Activated naive CD4-positive, alpha-beta T cell treated with anti-CD3 and anti-CD28 coated beads, Interleukin-2, amount 50 U/mL, for 24 hours (primary cell): ENCODE results near the gene RTCA.
"Not testable (repeated sequence)": the region's sequence is repeated elsewhere in the genome, so short reads cannot be mapped to it uniquely, and the experiment has no call there.

Source experiments
- H3K27ac Mint-ChIP-seq: one replicate; pipeline ENCODE4 v1.8.0; 2021; ENCODE audit warnings: mild to moderate bottlenecking, mixed read lengths
- H3K27me3 Mint-ChIP-seq: one replicate; pipeline ENCODE4 v1.8.0; 2021; ENCODE audit warnings: mixed read lengths
- H3K36me3 Mint-ChIP-seq: one replicate; pipeline ENCODE4 v1.8.0; 2021; ENCODE audit warnings: mixed read lengths
- H3K4me1 Mint-ChIP-seq: one replicate; pipeline ENCODE4 v1.8.0; 2021; ENCODE audit warnings: mixed read lengths
- H3K4me3 Mint-ChIP-seq: one replicate; pipeline ENCODE4 v1.8.0; 2021; ENCODE audit warnings: mild to moderate bottlenecking, mixed read lengths
- H3K9me3 Mint-ChIP-seq: one replicate; pipeline ENCODE4 v1.8.0; 2021; ENCODE audit warnings: mixed read lengths

Gene RTCA

GRCh38 chr1:100316622-100317021, 50.6 kb downstream of the RTCA start:
- H3K4me1 Mint-ChIP-seq, result no peaks in the 10 kb centered on the region
- peaks cover 9% of the 10 kb centered on the region for H3K36me3 Mint-ChIP-seq
- no peak overlapping the region for H3K27ac Mint-ChIP-seq
- H3K9me3 Mint-ChIP-seq, result peaks cover 6% of the 10 kb centered on the region
- no peak overlapping the region for H3K4me3 Mint-ChIP-seq
- H3K27me3 Mint-ChIP-seq, result no peaks in the 10 kb centered on the region

- Mint-ChIP-seq H3K27me3 (no peaks in the 10 kb centered on the region), H3K27ac (no peak overlapping the region), H3K4me3 (no peak overlapping the region), H3K4me1 (peaks cover 14% of the 10 kb centered on the region), H3K36me3 (peaks cover 9% of the 10 kb centered on the region), H3K9me3 (peaks cover 6% of the 10 kb centered on the region)
Measured at GRCh38 chr1:100320311-100321099, 54.5 kb downstream of the RTCA start.

GRCh38 chr1:100321100-100321493, 55.1 kb downstream of the RTCA start:
- Mint-ChIP-seq H3K9me3 (peaks cover 6% of the 10 kb centered on the region), H3K27me3 (no peaks in the 10 kb centered on the region), H3K36me3 (peaks cover 9% of the 10 kb centered on the region), H3K4me1 (peaks cover 14% of the 10 kb centered on the region), H3K27ac (no peak overlapping the region), H3K4me3 (no peak overlapping the region)

GRCh38 chr1:100321506-100321905, 55.5 kb downstream of the RTCA start:
- Mint-ChIP-seq H3K4me1 (peaks cover 14% of the 10 kb centered on the region), H3K27ac (no peak overlapping the region), H3K27me3 (no peaks in the 10 kb centered on the region), H3K9me3 (peaks cover 6% of the 10 kb centered on the region), H3K4me3 (no peak overlapping the region), H3K36me3 (peaks cover 9% of the 10 kb centered on the region)

GRCh38 chr1:100322436-100323211, 56.6 kb downstream of the RTCA start:
- H3K4me3 Mint-ChIP-seq, result no peak overlapping the region
- peak overlapping the region; percentile 89 for H3K27ac Mint-ChIP-seq
- no peaks in the 10 kb centered on the region for H3K27me3 Mint-ChIP-seq

GRCh38 chr1:100323419-100324106, 57.5 kb downstream of the RTCA start:
- Mint-ChIP-seq H3K9me3 (peaks cover 6% of the 10 kb centered on the region), H3K4me1 (peaks cover 14% of the 10 kb centered on the region), H3K4me3 (no peak overlapping the region), H3K27ac (peak overlapping the region; percentile 89), H3K27me3 (no peaks in the 10 kb centered on the region), H3K36me3 (peaks cover 7% of the 10 kb centered on the region)

More at GRCh38 chr1:100322436-100323211, 56.6 kb downstream of the RTCA start:
- H3K4me1 Mint-ChIP-seq, result peaks cover 14% of the 10 kb centered on the region
- H3K36me3 Mint-ChIP-seq, result peaks cover 7% of the 10 kb centered on the region
- H3K9me3 Mint-ChIP-seq, result peaks cover 6% of the 10 kb centered on the region

GRCh38 chr1:100325415-100326324, 59.7 kb downstream of the RTCA start:
- H3K27me3 Mint-ChIP-seq, result no peaks in the 10 kb centered on the region
- H3K4me3 Mint-ChIP-seq, result no peak overlapping the region
- H3K4me1 Mint-ChIP-seq, result peaks cover 14% of the 10 kb centered on the region
- H3K9me3 Mint-ChIP-seq, result no peaks in the 10 kb centered on the region
- H3K27ac Mint-ChIP-seq, result no peak overlapping the region
- H3K36me3 Mint-ChIP-seq, result peaks cover 1% of the 10 kb centered on the region

- not testable (repeated sequence) for H3K4me3 Mint-ChIP-seq, H3K27ac Mint-ChIP-seq, H3K36me3 Mint-ChIP-seq, H3K27me3 Mint-ChIP-seq, H3K9me3 Mint-ChIP-seq
- peaks cover 14% of the 10 kb centered on the region for H3K4me1 Mint-ChIP-seq
Measured at GRCh38 chr1:100326325-100326670, 60.3 kb downstream of the RTCA start.

GRCh38 chr1:100328133-100328532, 62.1 kb downstream of the RTCA start:
- Mint-ChIP-seq H3K4me3 (no peak overlapping the region), H3K27ac (no peak overlapping the region), H3K27me3 (no peaks in the 10 kb centered on the region), H3K4me1 (peaks cover 4% of the 10 kb centered on the region), H3K36me3 (no peaks in the 10 kb centered on the region), H3K9me3 (no peaks in the 10 kb centered on the region)

- not testable (repeated sequence) for H3K27me3 Mint-ChIP-seq
Measured at GRCh38 chr1:100331146-100331545, 65.1 kb downstream of the RTCA start.

GRCh38 chr1:100332331-100332730, 66.3 kb downstream of the RTCA start:
- Mint-ChIP-seq H3K4me3 (no peak overlapping the region), H3K4me1 (no peaks in the 10 kb centered on the region)

More at GRCh38 chr1:100331146-100331545, 65.1 kb downstream of the RTCA start:
- not testable (repeated sequence) for H3K4me3 Mint-ChIP-seq, H3K4me1 Mint-ChIP-seq, H3K36me3 Mint-ChIP-seq, H3K27ac Mint-ChIP-seq, H3K9me3 Mint-ChIP-seq

GRCh38 chr1:100335436-100335835, 69.4 kb downstream of the RTCA start:
- Mint-ChIP-seq H3K27ac (no peak overlapping the region), H3K9me3 (no peaks in the 10 kb centered on the region)

More at GRCh38 chr1:100332331-100332730, 66.3 kb downstream of the RTCA start:
- H3K36me3 Mint-ChIP-seq, result no peaks in the 10 kb centered on the region
- no peaks in the 10 kb centered on the region for H3K27me3 Mint-ChIP-seq
- no peak overlapping the region for H3K27ac Mint-ChIP-seq
- H3K9me3 Mint-ChIP-seq, result no peaks in the 10 kb centered on the region

GRCh38 chr1:100337878-100338277, 71.9 kb downstream of the RTCA start:
- H3K4me1 Mint-ChIP-seq, H3K9me3 Mint-ChIP-seq, H3K4me3 Mint-ChIP-seq, H3K36me3 Mint-ChIP-seq, H3K27ac Mint-ChIP-seq, H3K27me3 Mint-ChIP-seq: not testable (repeated sequence)

More at GRCh38 chr1:100335436-100335835, 69.4 kb downstream of the RTCA start:
- H3K36me3 Mint-ChIP-seq, result no peaks in the 10 kb centered on the region
- H3K4me1 Mint-ChIP-seq, result no peaks in the 10 kb centered on the region
- no peaks in the 10 kb centered on the region for H3K27me3 Mint-ChIP-seq
- no peak overlapping the region for H3K4me3 Mint-ChIP-seq

- H3K9me3 Mint-ChIP-seq, H3K36me3 Mint-ChIP-seq, H3K4me1 Mint-ChIP-seq, H3K27ac Mint-ChIP-seq, H3K4me3 Mint-ChIP-seq, H3K27me3 Mint-ChIP-seq: not testable (repeated sequence)
Measured at GRCh38 chr1:100339735-100340134, 73.7 kb downstream of the RTCA start.

GRCh38 chr1:100340494-100340893, 74.5 kb downstream of the RTCA start:
- H3K9me3 Mint-ChIP-seq, result no peaks in the 10 kb centered on the region
- no peaks in the 10 kb centered on the region for H3K36me3 Mint-ChIP-seq

More at GRCh38 chr1:100340494-100340893, 74.5 kb downstream of the RTCA start:
- Mint-ChIP-seq H3K27me3 (no peaks in the 10 kb centered on the region), H3K4me3 (no peak overlapping the region), H3K4me1 (no peaks in the 10 kb centered on the region), H3K27ac (no peak overlapping the region)
